ENCODE data around the gene COBL. TPM values are rescaled to one million over a fixed set of nuclear protein-coding genes. Genes with fewer than 3 reads are reported as not detected.

COBL gene
- total RNA-seq, 1 donor from 2014 or later, result not detected

DNA sequence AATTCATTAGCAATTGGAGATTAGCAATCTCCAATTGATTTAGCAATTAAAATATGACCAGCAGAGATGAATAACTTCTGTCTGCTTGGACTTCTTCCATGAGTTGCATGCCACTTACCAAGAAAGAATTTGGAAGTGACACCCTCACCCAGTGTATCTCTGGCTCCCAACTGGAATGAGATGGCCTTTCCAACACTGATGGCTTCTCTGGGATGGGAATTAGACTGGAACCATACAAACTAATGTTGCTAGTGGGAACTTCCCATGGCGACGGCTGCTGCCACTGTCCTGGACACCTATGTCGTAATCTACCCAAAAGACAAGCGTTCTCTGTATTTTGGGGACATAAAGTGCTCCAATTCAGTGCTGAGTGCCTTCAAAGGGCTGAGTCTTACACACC lies 192.3 kb downstream of the COBL start:
- intact Hi-C loops (cut with micrococcal nuclease), result loop anchor here (5.0 kb wide), 4 partner anchors 332 to 672 kb away; partner anchors contain the start of gene FIGNL1

DNA sequence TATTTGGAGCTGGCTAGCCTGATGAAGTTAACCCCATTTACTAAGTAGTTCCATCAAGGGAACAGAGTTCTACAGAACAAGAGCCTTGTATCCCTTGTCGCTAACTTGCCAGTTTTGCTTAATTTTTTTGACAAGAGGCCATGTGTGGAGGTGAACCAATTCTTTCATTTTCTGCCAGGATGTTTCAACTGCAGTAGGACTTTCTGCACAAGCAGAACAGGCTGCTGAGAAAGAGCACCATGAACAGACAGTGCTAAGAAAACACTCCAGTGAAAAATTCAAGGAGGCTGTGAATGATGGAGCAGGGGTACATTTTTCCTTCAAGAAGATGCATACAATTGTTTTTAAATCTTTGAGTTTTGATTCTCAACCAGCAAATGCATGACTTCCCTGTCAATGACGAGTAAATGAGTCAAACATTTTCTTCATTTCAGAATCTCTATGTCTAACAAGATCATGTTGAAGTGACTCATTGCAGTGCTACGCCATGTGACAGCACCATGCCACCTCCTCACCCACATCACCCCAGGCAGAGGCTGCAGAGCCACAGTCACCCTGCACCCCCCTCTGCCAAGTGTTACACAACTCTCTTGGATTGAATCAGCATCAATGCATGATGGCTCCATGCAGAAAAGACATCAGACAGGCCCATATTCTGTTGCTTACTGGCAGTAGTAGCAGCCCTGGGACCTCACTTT lies 193.1 kb downstream of the COBL start:
- intact Hi-C loops (cut with micrococcal nuclease), result loop anchor here (2.0 to 5.0 kb wide), 6 partner anchors 39 to 671 kb away; partner anchors contain the start of gene FIGNL1

DNA sequence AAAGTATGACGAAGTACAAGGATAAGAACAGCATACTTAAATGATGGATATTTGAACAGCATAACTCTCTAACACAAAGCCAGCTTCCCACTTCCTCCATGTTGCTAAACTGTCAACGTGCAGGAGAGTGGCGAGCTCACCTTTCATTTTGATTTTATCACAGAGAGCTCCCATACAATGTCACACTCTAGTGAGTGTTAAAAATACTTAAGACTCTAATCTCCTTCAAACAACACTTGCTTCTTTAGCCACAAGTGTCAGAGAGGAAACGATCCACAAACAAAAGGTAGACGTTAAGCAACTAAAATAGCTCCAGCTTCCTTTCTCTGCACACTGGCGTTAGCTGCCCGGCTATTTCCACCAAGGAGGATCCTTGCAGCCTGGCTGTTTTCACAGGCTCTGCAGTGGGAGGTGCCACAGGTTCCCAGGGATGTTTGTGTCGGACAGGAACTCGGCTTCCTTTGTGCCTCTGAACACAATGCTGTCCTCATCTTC lies 194.6 kb downstream of the COBL start:
- intact Hi-C loops (cut with micrococcal nuclease), result loop anchor here (2.0 to 5.0 kb wide), 6 partner anchors 41 to 670 kb away; partner anchors contain the start of gene FIGNL1

DNA sequence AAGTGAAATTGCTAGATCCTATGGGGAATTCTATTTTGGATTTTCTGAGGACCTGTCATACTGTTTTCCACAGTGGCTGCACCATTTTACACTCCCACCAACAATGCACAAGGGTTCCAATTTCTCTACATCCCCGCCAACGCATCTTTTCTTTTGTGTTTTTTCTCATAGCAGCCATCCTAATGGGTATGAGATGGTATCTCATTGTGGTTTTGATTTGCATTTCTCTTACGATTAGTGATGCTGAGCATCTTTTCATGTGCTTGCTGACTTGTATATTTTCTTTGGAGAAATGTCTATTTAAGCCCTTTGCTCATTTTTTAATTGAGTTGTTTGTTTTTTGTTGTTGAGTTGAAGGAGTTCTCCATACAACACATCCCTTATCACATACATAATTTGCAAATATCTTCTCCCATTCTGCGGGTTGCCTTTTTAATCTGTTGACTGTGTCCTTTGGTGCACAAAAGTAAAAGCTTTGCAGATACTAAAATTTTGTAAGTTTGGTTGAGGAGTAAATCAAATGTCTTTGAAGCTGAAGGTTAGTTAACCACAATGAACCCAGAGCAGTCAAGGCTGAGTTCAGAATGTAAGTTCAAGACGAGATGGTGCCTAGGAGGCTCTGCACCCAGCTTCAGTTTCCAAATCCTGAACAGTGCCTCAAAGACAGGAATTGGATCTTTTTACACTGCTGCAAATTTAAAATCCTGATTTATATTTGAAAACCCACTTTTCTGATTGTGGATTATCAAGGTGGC lies 195.4 kb downstream of the COBL start:
- intact Hi-C loops (cut with micrococcal nuclease), result loop anchor here (5.0 kb wide), 4 partner anchors 329 to 669 kb away; partner anchors contain the start of gene FIGNL1

DNA sequence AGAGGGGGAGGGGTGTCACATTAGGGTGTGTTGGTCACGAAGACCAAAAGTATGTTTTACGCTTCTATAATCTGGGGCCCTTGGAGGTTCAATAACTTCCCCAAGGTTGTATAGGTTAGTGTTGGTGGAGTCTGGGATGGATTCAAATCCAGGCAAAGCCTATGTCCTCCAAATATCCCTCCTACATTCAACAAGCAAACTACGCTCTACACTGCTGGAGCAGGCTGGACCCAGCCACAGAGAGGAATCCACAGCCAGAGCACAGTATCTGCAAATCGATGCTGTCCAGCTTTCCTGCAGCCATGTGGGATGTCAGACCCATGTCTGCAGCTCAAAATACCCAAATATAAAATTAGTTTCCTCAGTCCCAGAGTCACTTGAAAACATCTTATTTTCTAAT lies 198.0 kb downstream of the COBL start:
- intact Hi-C loops (cut with micrococcal nuclease), result no loop called here

DNA sequence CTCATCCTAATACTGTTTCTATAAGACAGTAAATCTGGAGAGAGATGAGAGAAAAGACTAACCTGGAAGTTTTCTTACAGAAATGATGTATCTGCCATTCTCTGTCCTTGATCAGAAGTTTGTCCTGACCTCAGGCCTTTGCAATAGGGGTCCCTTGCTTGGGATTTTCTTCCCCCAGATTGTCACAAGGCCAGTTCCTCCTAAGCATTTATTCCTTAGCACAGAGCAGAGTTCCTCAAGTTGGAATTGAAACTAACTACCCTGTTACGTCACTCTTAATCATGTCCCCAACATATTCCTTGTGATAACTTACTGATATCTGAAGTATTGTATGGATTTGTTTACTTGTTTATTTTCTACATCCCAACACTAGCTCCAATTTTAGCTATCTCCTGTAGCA lies 202.1 kb downstream of the COBL start:
- intact Hi-C loops (cut with micrococcal nuclease), result no loop called here

DNA sequence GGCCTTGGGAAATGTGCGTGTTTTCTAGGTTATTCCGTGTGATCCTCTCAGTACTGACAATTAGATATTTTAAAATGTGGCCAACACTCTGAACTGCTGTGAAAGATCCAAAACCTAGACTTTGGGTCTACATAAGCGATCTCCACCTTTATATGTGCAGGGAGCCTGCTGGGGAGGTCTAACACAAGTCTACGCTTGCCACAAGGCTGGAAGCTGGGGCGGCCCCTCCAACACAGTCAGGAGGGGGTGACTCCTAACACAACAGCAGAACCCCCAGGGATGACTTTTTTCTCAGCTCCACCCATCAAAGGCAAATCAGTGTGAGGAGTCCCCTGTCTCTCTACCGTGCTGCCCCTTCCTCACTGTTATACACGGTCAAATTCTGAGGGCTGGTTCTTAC lies 202.6 kb downstream of the COBL start:
- intact Hi-C loops (cut with micrococcal nuclease), result no loop called here

DNA sequence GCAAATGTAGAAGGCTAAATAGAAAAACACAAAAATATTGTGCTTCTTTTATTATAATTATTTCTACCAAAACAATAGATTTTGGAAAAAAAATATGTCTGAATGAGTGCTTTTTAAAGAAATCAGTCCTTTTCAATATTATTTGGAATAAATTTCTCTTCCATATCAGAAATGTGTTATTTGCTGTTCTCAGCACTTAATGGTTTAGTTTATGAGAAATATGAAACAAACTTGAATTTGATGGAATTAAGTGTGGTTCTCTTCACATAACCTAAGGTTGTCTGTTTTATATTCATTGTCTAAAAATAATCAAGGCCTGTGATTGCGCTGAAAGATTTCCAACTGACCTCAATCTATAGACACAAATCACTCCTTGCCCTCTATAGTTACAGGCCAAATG lies 203.0 kb downstream of the COBL start:
- intact Hi-C loops (cut with micrococcal nuclease), result no loop called here

DNA sequence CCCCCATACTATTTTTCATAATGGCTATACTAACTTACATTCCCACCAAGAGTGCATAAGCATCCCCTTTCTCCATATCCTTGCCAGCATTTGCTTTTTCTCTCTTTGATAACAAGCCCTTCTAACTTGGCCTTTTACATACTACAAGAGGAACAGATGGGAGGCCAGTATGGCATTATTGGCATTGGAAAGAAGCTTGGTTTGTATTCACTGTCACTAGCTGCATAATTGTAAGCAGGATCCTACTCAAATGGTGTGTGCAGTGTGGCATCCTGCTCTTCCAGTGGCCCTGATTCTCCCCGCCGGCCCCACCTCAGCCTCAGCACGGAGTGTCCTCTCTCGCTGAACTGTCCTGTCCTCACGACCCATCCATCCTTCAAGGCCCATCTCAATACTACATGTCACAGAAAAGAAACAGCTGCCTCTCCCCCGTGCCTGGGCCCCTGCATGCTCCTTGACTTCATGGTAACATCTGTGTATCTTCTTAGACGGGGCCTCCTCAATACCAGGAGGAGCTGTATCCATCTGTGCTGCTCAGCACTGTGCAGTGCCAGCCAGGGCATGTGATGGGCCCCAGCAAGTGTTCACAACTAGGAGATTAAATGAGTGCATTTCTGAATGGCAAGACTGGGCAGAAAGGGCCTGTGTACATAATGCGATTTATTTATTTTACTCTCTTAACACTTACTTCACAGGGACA lies 205.2 kb downstream of the COBL start:
- intact Hi-C loops (cut with micrococcal nuclease), result no loop called here

DNA sequence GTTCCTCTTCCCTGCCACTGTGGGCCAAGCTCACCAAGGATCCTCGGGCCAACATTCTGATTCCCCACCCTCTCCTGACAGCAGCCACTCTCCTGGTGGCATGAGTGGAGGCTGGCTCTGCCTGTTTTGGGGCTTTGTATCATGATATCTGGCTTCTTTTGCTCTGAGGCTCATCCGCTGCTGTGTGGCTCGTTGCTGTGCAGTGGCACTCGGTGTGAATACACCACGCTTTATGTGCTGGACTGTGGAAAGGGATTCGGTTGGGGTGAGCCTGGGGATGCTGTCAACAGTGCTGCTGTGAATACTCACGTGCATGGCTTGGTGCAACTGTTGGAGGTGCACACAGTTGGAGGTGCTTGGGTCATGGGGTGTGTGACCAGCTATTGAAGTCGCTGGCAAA lies 208.5 kb downstream of the COBL start:
- intact Hi-C loops (cut with micrococcal nuclease), result no loop called here

DNA sequence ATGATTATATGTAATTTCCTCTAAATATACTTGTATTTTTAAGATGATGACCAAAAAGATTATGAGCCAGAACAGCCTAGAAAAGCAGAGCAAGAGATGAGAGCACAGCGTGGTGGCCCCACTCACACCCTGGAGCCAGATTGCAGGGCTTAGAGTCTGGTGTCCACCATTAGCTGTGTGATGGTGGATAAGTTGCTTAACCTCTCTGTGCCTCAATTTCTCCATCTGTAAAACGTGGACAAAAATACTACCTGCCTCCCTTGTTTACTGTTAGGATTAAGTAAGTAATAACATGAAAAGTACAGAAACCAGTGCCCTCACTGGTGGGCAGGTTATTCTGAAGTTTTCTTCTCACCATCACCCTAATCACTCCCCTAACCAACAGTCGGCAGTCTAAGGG lies 212.3 kb downstream of the COBL start:
- intact Hi-C loops (cut with micrococcal nuclease), result no loop called here

DNA sequence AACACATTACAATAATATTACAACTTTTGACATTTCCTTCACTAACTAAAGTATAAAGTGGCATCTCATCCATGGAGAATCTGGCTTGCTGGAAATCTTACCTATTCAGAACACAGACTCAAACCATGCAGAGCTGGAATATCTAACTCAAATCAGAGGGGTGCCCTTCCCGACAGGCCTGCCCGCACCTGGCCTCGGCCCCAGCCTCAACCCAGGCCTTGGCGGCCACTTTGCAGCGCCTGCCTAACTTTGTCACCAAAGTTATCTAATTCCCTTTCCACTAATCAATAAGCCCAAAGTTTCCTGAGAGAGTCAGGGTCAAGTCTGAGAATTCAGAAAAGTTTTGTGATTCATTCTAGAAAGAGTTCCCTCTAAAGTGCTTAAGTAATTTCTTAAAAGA lies 212.9 kb downstream of the COBL start:
- intact Hi-C loops (cut with micrococcal nuclease), result no loop called here

DNA sequence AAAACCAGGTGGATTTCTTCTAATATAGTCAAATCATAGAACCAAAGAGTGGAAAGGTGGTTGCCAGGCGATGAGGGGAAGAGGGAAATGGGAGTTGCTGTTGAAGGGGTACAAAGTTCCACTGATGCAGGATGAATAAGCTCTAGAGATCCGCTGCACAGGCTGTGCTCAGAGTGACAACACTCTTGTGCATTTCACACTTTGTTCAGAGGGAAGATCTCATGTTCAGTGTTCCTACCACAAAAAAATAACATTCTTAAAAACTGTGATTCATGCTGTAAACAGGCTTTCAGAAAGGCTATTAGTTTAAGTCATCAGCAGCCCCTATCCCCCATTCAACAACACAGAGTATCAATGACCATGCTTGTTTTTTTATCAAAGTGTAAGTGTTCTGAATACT lies 213.8 kb downstream of the COBL start:
- intact Hi-C loops (cut with micrococcal nuclease), result no loop called here

DNA sequence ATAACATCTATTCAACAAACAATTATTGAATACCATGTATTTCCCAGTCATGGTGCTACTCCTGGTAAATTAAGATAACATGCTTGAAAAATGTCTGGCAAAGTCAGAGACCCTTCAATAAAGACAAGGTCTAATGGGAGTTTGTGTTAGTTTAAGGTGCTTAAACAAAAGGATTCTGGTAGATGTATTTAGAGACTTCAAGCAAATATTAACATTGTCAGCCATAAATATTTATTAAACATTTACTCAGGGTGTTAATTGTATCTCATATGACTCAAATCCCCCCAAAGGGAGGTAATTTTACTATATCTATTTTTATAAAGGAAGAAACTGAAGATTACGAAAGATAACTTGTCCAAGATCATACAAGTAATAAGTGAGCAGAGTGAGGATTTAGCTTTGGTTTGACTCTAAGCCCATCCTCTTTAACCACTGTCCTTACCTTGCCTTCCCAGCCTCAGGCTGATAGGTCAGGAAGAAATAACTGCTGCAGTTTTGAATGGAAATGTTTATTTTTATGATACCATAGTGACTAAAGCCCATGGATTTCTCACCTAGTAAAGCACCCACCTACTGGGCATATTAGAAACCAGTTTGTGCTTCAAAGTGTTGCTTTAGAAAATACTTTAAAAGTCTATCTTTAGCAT lies 215.4 kb downstream of the COBL start:
- intact Hi-C loops (cut with micrococcal nuclease), result no loop called here

DNA sequence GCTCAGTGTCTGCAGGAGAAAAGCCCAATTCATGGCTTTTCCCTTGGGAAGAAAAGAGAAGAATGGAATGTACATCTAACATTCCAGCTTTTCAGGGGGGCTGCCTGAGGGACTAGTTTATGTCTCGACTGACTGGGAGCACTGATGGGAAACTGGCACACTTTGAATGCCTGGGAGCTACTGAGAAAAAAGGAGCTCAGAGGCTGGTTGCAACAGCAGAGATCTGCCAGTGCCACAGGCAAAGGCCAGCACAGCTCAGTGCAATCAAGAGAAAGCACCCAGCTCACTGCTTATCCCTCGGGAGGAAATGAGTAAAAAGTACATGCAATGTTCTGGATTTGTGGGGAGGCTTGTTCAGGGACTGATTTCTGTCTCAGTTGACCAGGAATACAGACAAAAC lies 226.2 kb downstream of the COBL start:
- intact Hi-C loops (cut with micrococcal nuclease), result no loop called here

DNA sequence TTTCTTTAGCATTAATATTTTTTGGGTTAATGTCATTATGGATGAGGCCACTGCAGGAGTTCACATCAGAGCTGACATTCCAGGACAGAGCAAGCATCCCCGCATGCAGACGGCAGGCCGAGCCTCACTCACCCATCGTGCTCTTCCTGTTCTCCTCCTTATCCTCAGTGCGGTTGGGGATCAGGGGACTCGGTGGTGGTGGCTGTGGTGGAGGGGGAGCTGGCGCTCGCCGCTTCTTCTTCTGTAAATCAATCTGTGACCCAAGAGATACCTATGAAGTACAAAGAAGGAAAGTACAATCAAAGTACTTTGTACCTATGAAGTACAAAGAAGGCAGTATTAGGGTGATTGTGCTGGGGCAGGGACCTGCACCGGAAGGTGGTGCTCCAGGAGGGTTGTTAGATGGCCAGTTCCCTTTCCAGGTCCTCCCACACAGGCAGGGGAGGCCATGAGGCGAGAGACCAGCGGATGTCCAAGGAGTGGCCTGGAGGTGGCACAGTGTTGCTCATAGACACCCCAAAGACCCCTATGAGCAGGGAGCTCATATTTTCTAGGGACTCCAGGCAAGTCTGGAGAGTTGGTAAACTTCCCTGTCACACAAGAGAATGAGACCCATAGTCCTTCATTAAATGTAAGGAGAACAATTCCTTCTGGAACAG lies 231.4 kb downstream of the COBL start:
- intact Hi-C loops (cut with micrococcal nuclease), result no loop called here

DNA sequence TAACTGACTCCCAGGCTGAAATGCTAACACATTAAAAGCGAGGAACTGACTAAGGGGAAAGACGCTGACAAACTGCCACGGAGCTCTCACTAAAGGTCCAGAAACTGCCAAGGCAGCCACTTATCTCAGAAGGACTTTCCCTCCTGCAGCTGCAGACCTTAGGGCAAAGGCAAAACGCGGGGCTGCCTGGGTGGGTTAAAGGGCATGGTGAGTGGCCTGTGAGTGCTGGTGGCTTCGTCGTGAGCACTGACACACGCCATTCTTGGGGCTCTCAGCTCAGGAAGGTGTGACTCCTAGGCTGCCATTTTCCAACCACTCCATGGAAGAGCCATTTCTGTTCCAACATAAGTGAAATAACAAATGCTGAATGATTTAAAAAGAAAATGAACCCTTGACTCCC lies 232.5 kb downstream of the COBL start:
- intact Hi-C loops (cut with micrococcal nuclease), result no loop called here

DNA sequence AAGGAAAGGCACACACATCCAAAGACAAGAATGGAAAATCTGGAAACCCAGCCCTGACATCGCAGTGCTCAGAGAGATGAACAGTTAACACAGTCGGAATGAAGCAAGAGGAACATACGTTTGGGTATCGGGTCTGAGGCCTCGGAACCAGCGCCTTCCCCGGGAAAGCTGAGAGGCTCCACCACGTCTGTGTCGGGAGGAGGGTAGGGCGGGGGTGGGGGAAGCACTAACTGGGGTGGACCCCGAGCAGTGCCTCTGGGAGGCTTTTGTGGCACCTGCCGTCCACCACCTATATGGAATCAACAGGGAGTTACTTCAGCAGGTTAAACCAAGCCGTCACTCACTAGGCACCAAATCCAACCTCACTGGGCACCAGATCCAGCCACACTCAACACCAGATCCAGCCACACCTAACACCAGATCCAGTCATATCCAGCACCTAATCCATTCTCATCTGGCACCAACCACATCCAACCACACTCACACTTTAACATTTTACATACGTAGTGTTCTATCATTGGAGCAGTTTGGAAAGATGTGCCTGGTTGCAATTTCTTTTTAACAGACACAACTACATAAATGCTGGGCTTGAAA lies 233.6 kb downstream of the COBL start:
- intact Hi-C loops (cut with micrococcal nuclease), result no loop called here

DNA sequence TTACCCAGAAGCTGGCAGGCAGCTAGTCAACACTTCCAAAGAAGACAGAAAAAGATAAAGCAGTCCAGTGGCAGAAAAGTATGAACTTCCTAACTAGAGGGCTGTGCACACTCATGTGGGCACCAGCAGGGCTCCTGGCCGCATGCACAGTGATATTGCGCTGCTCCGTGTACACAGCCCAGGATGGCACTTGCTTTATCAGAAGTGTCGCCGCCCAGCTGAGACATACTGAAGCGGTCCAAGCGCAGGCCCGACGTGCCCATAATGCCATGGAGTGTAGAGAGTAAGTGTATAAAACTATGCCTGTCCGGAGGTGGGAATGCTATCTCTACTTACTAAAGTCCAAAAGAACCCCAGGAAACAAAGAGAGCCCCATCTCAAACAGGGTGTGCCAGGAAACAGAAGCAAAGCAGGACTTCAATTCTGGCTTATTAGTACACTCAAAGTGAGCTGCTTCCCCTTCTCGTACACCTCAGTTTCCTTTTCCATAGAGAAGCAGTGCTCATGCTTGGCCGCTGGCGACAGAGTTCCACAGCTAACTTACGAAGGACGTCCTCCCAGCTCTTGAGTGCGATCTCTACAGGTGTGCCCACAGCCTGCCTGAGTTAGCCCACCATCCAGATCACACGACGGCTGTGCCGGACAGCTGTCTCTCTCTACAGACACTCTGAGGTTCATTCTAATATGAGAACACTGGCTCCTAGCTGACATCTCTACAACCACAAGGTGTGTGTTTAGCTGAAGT lies 234.3 kb downstream of the COBL start:
- intact Hi-C loops (cut with micrococcal nuclease), result no loop called here
